Subcutaneous abdominal adipose tissue (tissue), 5 donors: ENCODE results near the gene MTA1.

ENCODE experiments used
- H3K27ac ChIP-seq: one replicate; pipeline ENCODE4 v1.7.0; 2013; ENCODE audit warnings: low read depth, mild to moderate bottlenecking, inconsistent platforms, low read length, moderate library complexity
- H3K27me3 ChIP-seq, 5 donors: one replicate each; pipeline ENCODE4 v1.7.0; 2013; ENCODE audit warnings: low read length in 5 of 5, inconsistent platforms in 1 of 5; ENCODE audit not compliant: control insufficient read depth in 5 of 5, insufficient read depth in 4 of 5
- H3K36me3 ChIP-seq, 5 donors: one replicate each; pipeline ENCODE4 v1.7.0; 2013; ENCODE audit warnings: low read length in 5 of 5; ENCODE audit not compliant: control insufficient read depth in 5 of 5, insufficient read depth in 5 of 5
- H3K4me1 ChIP-seq, 5 donors: one replicate each; pipeline ENCODE4 v1.7.0; 2013; ENCODE audit warnings: low read length in 5 of 5, mild to moderate bottlenecking in 3 of 5, moderate library complexity in 1 of 5; ENCODE audit not compliant: control insufficient read depth in 5 of 5, insufficient read depth in 5 of 5
- H3K4me3 ChIP-seq, 5 donors: one replicate each; pipeline ENCODE4 v1.7.0; 2013; ENCODE audit warnings: low read length in 5 of 5, low read depth in 1 of 5
- H3K9ac ChIP-seq, 5 donors: one replicate each; pipeline ENCODE4 v1.7.0; 2013; ENCODE audit warnings: low read length in 5 of 5, mild to moderate bottlenecking in 4 of 5, moderate library complexity in 3 of 5
- H3K9me3 ChIP-seq, 5 donors: one replicate each; pipeline ENCODE4 v1.7.0; 2013; ENCODE audit warnings: low read length in 5 of 5; ENCODE audit not compliant: control insufficient read depth in 5 of 5
- donor health status: healthy.
- donor health status: healthy.
- donor health status: healthy.
- donor health status: healthy.
- donor health status: healthy.

The MTA1 gene

GRCh38 chr14:105409364-105409763 is 10.3 kb upstream of the MTA1 start:
- H3K9me3 ChIP-seq: peaks cover 0 to 15% (median 10%) of the 10 kb centered on the region in 5 donors
- no peak overlapping the region for H3K27ac ChIP-seq
- no peaks in the 10 kb centered on the region for H3K36me3 ChIP-seq
- H3K9ac ChIP-seq: no peak overlapping the region
- peaks cover 0 to 20% (median 10%) of the 10 kb centered on the region in 5 donors for H3K27me3 ChIP-seq
- H3K4me3 ChIP-seq: no peak overlapping the region
- H3K4me1 ChIP-seq: peaks cover 0 to 25% (median 22%) of the 10 kb centered on the region in 5 donors

GRCh38 chr14:105410642-105411016 is 9.0 kb upstream of the MTA1 start:
- Histone ChIP-seq H3K9ac (peak overlapping the region in 1 of 5 donors; percentile 17), H3K36me3 (no peaks in the 10 kb centered on the region), H3K4me1 (peaks cover 0 to 34% (median 29%) of the 10 kb centered on the region in 5 donors), H3K4me3 (peak overlapping the region in 1 of 5 donors; percentile 55), H3K27ac (no peak overlapping the region), H3K27me3 (peaks cover 0 to 20% (median 10%) of the 10 kb centered on the region in 5 donors), H3K9me3 (peaks cover 0 to 3% (median 0%) of the 10 kb centered on the region in 5 donors)

- H3K36me3 ChIP-seq: no peaks in the 10 kb centered on the region
- H3K9me3 ChIP-seq: no peaks in the 10 kb centered on the region
- H3K9ac ChIP-seq: peak overlapping the region in 1 of 5 donors; percentile 17
- no peak overlapping the region for H3K27ac ChIP-seq
- peak overlapping the region in 4 of 5 donors; percentile 22 to 60 (median 40) for H3K4me3 ChIP-seq
- H3K27me3 ChIP-seq: peaks cover 0 to 20% (median 10%) of the 10 kb centered on the region in 5 donors
- peaks cover 0 to 34% (median 29%) of the 10 kb centered on the region in 5 donors for H3K4me1 ChIP-seq
These were observed 8.3 kb upstream of the MTA1 start for GRCh38 chr14:105411017-105411941.

- Histone ChIP-seq H3K4me3 (peak overlapping the region in 2 of 5 donors; percentile 22 to 60), H3K27me3 (peaks cover 0 to 20% (median 10%) of the 10 kb centered on the region in 5 donors), H3K9me3 (no peaks in the 10 kb centered on the region), H3K9ac (no peak overlapping the region), H3K27ac (no peak overlapping the region), H3K36me3 (no peaks in the 10 kb centered on the region), H3K4me1 (peaks cover 0 to 34% (median 29%) of the 10 kb centered on the region in 5 donors)
These were observed 7.4 kb upstream of the MTA1 start for GRCh38 chr14:105411985-105412770.

- no peaks in the 10 kb centered on the region for H3K36me3 ChIP-seq
- no peaks in the 10 kb centered on the region for H3K9me3 ChIP-seq
- no peak overlapping the region for H3K27ac ChIP-seq
- no peak overlapping the region for H3K9ac ChIP-seq
- H3K27me3 ChIP-seq: peaks cover 0 to 20% (median 10%) of the 10 kb centered on the region in 5 donors
- H3K4me1 ChIP-seq: peaks cover 0 to 34% (median 29%) of the 10 kb centered on the region in 5 donors
- no peak overlapping the region for H3K4me3 ChIP-seq
These were observed 6.7 kb upstream of the MTA1 start for GRCh38 chr14:105412771-105413543.

GRCh38 chr14:105413544-105413886 is 6.1 kb upstream of the MTA1 start:
- H3K9ac ChIP-seq: no peak overlapping the region
- H3K4me1 ChIP-seq: peaks cover 0 to 34% (median 29%) of the 10 kb centered on the region in 5 donors
- H3K27me3 ChIP-seq: peaks cover 0 to 20% (median 10%) of the 10 kb centered on the region in 5 donors
- no peaks in the 10 kb centered on the region for H3K9me3 ChIP-seq
- H3K36me3 ChIP-seq: no peaks in the 10 kb centered on the region
- no peak overlapping the region for H3K4me3 ChIP-seq
- no peak overlapping the region for H3K27ac ChIP-seq

- H3K27ac ChIP-seq: no peak overlapping the region
- H3K4me3 ChIP-seq: peak overlapping the region; percentile 19 to 58 (median 53)
- peak overlapping the region in 3 of 5 donors; percentile 33 to 46 (median 44) for H3K9ac ChIP-seq
- no peaks in the 10 kb centered on the region for H3K36me3 ChIP-seq
- peaks cover 0 to 20% (median 10%) of the 10 kb centered on the region in 5 donors for H3K27me3 ChIP-seq
- no peaks in the 10 kb centered on the region for H3K9me3 ChIP-seq
- peaks cover 0 to 44% (median 37%) of the 10 kb centered on the region in 5 donors for H3K4me1 ChIP-seq
These were observed 4.9 kb upstream of the MTA1 start for GRCh38 chr14:105414456-105415371.

- Histone ChIP-seq H3K4me3 (peak overlapping the region; percentile 19 to 58 (median 53)), H3K27me3 (peaks cover 0 to 16% (median 7%) of the 10 kb centered on the region in 5 donors), H3K36me3 (no peaks in the 10 kb centered on the region), H3K9ac (peak overlapping the region in 3 of 5 donors; percentile 33 to 46 (median 43)), H3K27ac (no peak overlapping the region), H3K4me1 (peaks cover 0 to 47% (median 40%) of the 10 kb centered on the region in 5 donors), H3K9me3 (no peaks in the 10 kb centered on the region)
These were observed 3.9 kb upstream of the MTA1 start for GRCh38 chr14:105415481-105416428.
